Activated CD4-positive, alpha-beta memory T cell treated with anti-CD3 and anti-CD28 coated beads, Interleukin-2, amount 10 ng/mL, durations not matched to agents 7 days and 5 days (primary cell): ENCODE data around the gene GRK1. TPM values are rescaled to one million over a fixed set of nuclear protein-coding genes. Genes with fewer than 3 reads are reported as not detected.

Source experiments
- CTCF ChIA-PET: fragments of 350-600 bp; sonication (Branson Sonifier 250); formaldehyde crosslinking; loops from one replicate; lab custom pipeline; 2021; ENCODE audit warnings: antibody characterized with exemption, inconsistent platforms; lab: Charles Lee
- POLR2A ChIA-PET: fragments of 350-600 bp; sonication (Branson Sonifier 250); formaldehyde crosslinking; loops from one replicate; lab custom pipeline; 2021; ENCODE audit warnings: antibody characterized with exemption; lab: Charles Lee
- DNase-seq: peaks from one replicate; pipeline ENCODE4 v3.0.0-alpha.2; 2020
- H3K27ac Mint-ChIP-seq: one replicate; pipeline ENCODE4 v1.8.0; 2021; ENCODE audit warnings: mild to moderate bottlenecking, mixed read lengths
- H3K27me3 Mint-ChIP-seq: one replicate; pipeline ENCODE4 v1.8.0; 2021; ENCODE audit warnings: mixed read lengths
- H3K36me3 Mint-ChIP-seq: one replicate; pipeline ENCODE4 v1.8.0; 2021; ENCODE audit warnings: low read depth, mixed read lengths
- H3K4me1 Mint-ChIP-seq: one replicate; pipeline ENCODE4 v1.8.0; 2021; ENCODE audit warnings: mixed read lengths
- H3K4me3 Mint-ChIP-seq: one replicate; pipeline ENCODE4 v1.8.0; 2021; ENCODE audit warnings: mild to moderate bottlenecking, mixed read lengths
- H3K9me3 Mint-ChIP-seq: one replicate; pipeline ENCODE4 v1.8.0; 2021; ENCODE audit warnings: mixed read lengths
- total RNA-seq, 2 experiments: library from RNA; stranded (reverse); gene quantifications; one replicate each; pipeline ENCODE4 v1.2.3, GENCODE V29; 2021

Gene GRK1
- total RNA-seq, 2 experiments from 2014 or later, result not detected

DNA sequence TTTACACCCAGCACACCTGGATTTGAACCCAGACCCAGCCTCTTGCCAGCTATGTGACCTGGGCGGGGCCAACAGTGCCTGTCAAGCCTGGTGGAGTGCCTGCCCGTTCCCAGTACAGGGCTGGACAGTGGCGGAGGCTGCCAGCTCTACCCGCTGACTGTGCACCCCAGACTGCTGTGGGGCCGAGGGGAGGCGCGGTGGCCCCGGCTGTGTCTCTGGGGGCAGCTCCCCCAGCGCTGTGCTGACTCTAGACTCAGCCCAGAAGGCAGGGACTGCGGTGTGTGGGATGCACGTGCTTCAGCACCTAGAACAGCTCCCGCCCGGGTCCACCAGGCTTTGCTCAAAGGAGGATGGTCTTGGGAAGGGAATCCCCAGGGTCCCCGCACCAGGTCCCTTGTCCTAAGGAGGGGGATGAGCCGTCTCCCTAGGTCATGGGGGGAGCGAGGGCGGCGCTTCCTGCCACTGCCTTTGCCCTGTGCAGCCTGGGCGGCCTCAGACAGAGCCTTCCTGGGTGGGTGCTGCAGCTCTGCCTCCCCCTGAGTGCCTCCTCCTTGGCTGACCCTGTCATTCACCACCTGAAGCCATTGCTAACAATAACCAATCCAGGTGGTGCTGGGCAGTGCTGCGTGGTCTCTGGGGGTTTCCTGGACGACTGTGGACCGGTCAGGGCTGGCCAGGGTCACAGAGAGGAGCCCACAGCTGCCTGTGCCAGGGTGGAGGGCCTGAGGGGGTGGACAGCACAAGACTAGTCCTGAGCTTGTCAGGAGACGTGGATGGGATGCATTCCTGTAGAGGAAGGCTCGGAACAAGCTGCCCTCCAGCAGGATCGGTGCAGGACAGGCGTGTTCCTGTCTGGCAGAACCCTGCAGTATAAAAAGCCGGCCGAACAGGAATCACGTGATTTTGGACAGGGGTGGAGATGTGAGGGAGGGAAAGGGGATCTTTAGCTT, 110.6 kb downstream of the GRK1 start:
- Mint-ChIP-seq H3K27me3 (peaks cover 14% of the 10 kb centered on the region), H3K9me3 (peaks cover 2% of the 10 kb centered on the region), H3K27ac (no peak overlapping the region), H3K36me3 (no peaks in the 10 kb centered on the region), H3K4me3 (no peak overlapping the region), H3K4me1 (peaks cover 2% of the 10 kb centered on the region)
- ChIA-PET CTCF (no interaction called here), POLR2A (no interaction called here)
- no peak for DNase-seq

DNA sequence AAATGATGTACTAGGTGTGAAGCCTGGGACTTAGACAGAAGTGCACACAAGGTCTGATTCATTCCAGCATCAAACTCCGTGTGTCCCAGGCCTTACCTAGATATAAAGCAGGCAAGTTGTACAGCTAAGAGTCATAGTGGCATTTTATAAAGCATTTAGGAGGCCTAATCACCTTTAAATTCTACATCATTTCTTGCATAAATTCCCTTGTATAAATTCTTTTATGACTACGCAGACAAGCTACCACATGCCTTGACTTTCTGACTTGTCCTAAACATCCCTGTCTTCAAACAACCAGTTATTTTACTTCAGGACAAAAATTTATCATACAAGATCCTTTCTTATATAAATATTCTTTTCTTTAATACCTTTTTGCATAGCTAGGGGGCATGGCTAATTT, 114.6 kb downstream of the GRK1 start:
- Mint-ChIP-seq H3K27ac (no peak overlapping the region), H3K27me3 (peaks cover 32% of the 10 kb centered on the region), H3K36me3 (no peaks in the 10 kb centered on the region), H3K9me3 (no peaks in the 10 kb centered on the region), H3K4me3 (no peak overlapping the region), H3K4me1 (no peaks in the 10 kb centered on the region)
- no peak for DNase-seq
- CTCF ChIA-PET, result no interaction called here
- POLR2A ChIA-PET, result no interaction called here

DNA sequence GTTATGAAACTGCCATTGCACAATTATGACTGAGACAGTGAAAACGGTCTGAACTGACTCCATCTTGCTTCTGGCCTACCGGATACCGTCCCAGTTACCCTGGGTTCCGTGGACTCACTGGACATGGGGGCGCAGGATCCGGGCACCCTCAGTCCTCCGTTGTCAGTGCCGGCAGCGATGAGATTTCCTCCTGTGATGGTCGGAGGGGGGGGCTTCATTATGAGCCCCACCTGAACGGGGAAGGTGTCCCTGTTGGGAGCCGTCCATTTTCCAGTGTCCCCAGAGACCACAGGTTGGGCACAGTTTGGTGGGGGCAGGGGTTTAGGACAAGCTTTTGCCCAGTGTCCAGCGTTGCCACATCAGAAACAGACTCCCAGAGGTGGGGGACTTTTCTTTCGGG, 115.5 kb downstream of the GRK1 start:
- Mint-ChIP-seq H3K4me3 (no peak overlapping the region), H3K36me3 (no peaks in the 10 kb centered on the region), H3K27me3 (peaks cover 32% of the 10 kb centered on the region), H3K27ac (no peak overlapping the region), H3K9me3 (no peaks in the 10 kb centered on the region), H3K4me1 (no peaks in the 10 kb centered on the region)
- POLR2A ChIA-PET, result no interaction called here
- CTCF ChIA-PET, result no interaction called here
- DNase-seq, result no peak

DNA sequence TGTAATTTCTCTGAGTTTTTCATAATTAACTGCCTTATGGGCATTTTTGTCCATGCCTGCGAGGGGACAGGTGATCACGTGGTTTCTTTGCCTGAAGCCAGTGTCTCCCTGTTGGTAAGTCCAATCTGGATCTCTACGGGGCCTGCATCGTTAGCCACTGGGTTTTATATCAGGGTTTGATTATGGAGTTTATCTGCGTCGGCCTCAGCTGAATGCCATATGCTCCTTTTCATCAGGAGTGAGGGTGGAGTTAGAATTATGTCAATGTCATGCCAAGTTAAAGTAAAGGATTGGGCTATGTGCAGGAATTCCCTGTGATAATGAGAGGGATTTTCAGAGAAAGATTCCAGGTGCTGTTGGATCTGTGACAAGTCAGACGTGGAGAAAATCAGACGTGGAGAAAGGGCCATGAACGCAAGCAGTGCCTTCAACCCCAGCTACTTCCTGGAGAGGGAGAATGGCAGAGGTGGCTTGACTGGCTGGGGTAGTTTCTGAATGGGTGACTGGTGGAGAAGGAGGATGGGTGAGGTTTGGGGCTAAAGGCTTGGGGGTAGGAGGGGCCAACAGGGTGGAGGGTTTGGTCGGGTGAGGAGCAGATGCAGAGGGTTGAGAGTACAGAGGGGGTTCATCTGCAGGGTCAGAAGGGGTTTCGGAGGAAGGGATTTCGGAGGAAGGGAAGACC, 116.3 kb downstream of the GRK1 start:
- no peaks in the 10 kb centered on the region for H3K9me3 Mint-ChIP-seq

DNA sequence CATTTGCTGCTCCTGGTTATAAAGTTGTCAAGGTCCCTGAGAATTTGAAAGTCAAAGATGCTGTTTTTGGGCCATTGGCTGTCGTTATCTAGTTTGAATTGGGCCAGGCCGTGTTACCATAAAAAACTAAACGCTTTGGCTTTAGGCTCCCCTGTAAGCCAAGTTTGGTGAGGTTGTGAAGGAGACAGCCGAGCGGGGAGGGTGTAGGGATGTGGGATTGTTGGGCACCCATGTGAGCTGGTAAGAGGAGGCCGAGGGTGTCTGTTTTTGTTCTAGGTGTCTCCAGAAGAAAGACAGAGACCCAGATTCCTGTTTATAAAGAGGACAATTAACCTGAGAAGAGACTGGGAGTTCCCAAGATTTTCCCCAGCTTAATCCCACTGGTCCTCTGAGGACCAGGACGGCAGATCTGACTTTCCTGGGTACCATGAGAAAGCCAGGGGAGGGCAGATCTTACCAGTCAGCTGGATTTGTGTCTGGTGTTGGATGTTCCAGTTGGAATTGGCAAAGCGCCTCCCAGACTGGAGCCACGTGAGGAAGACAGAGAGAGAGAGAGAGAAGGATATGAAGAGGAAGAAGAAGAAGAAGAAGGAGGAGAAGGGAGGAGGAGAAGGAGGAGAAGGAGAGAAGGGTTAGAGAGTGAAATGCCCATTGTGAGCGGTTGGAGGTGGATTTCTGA, 117.1 kb downstream of the GRK1 start:
- no peak overlapping the region for H3K27ac Mint-ChIP-seq
- H3K9me3 Mint-ChIP-seq, result no peaks in the 10 kb centered on the region
- DNase-seq, result no peak
- POLR2A ChIA-PET, result no interaction called here
- CTCF ChIA-PET, result no interaction called here
- H3K27me3 Mint-ChIP-seq, result peaks cover 25% of the 10 kb centered on the region
- no peak overlapping the region for H3K4me3 Mint-ChIP-seq
- no peaks in the 10 kb centered on the region for H3K36me3 Mint-ChIP-seq
- H3K4me1 Mint-ChIP-seq, result no peaks in the 10 kb centered on the region

More for the DNA sequence above, 116.3 kb downstream of the GRK1 start:
- Mint-ChIP-seq H3K4me3 (no peak overlapping the region), H3K27me3 (peaks cover 32% of the 10 kb centered on the region), H3K36me3 (no peaks in the 10 kb centered on the region), H3K27ac (no peak overlapping the region), H3K4me1 (no peaks in the 10 kb centered on the region)
- ChIA-PET POLR2A (no interaction called here), CTCF (no interaction called here)
- DNase-seq, result no peak

DNA sequence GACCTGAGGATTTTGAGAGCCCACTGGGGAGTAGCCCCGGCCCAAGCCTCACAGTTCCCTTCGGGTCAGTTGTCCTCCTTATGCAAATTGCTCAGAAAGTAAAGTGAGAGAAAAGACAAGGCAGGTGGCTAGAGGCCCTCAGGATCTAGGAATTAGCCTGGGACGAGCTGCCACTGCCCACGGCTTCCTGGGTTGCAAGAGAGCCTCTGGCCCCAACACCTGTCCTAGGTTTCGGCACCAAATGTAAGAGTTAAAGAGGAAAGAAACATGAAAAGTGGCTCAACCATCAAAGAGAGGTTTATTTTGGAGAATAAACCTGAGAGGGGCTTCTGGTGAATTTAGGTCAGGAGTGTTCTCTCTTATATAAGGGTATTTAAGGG, 117.6 kb downstream of the GRK1 start:
- H3K36me3 Mint-ChIP-seq, result no peaks in the 10 kb centered on the region
- H3K4me1 Mint-ChIP-seq, result no peaks in the 10 kb centered on the region
- no peak overlapping the region for H3K27ac Mint-ChIP-seq
- CTCF ChIA-PET, result no interaction called here
- no peaks in the 10 kb centered on the region for H3K9me3 Mint-ChIP-seq
- no peak overlapping the region for H3K4me3 Mint-ChIP-seq
- no peak for DNase-seq
- POLR2A ChIA-PET, result no interaction called here
- H3K27me3 Mint-ChIP-seq, result peaks cover 21% of the 10 kb centered on the region

DNA sequence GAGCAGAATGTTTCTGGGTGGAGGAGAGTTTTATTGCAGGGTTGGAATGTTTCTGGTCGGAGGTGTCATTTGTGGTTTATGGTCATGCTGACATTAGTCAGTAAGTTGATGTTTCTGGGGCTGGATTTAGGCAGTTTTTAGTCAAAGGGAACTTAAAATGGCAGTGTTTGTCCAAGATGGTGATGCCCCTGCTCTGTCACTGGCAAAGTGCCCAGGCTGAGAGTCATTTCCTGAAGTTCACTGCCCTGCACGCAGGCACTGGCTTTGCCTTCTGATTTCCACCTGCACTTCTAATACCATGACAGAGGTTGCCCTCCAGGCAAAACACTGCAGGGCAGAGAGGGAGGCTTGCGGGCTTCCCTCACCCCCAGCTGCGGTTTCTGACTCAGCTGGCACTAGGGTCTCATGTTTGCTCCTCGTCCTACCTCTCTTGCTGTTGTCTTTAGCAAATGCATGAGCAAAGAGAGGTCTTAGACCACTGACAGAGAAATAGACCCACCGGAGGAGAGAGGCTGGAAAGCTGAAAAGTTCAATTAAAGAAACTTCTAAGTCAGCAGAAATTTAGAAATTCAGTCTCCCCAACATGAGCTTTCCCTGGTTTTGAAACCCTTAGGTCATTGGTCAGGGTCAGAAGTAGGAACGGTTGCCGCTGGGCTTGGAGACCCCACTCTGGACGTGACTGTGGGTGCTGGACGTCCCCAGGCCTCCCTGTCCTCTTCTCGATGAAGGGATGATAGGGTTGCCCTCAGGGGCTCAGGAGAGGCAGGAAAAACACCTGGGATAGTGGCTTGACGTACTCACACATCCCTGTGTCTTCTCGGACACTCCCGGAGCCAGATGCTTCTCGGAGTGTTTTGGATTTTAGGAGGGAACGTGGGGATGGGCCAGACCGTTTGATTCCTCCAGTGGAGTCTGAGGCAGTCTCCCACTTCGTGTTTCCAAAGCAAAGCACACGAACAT, 118.3 kb downstream of the GRK1 start:
- DNase-seq, result no peak
- Mint-ChIP-seq H3K4me3 (no peak overlapping the region), H3K27me3 (peaks cover 21% of the 10 kb centered on the region), H3K36me3 (no peaks in the 10 kb centered on the region), H3K4me1 (no peaks in the 10 kb centered on the region), H3K9me3 (no peaks in the 10 kb centered on the region), H3K27ac (no peak overlapping the region)
- ChIA-PET POLR2A (no interaction called here), CTCF (no interaction called here)

DNA sequence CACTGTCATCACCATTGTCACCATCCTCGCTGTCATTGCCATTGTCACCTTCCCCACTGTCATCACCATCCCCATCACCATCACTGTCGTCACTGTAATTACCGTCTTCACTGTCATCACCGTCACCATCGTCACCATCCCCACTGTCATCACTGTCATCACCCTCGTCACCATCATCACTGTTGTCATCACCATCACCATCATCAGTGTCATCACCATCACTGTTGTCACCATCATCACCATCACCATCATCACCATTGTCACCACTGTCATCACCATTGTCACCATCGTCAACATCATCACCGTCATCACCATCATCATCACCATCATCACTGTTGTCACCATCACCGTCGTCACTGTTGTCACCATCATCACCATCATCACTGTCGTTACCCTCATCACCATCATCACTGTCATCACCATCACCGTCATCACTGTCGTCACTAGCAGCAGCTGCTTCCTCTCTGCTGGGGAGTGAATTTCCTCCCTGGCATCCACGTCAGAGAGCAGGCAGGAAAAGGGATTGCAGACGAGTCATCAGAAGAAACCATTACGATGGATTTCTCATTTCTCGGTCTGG, 119.3 kb downstream of the GRK1 start:
- Mint-ChIP-seq H3K4me3 (no peak overlapping the region), H3K27ac (no peak overlapping the region), H3K9me3 (no peaks in the 10 kb centered on the region), H3K36me3 (no peaks in the 10 kb centered on the region), H3K4me1 (no peaks in the 10 kb centered on the region), H3K27me3 (peaks cover 19% of the 10 kb centered on the region)
- ChIA-PET POLR2A (no interaction called here), CTCF (no interaction called here)
- no peak for DNase-seq

Other genes starting within 250 kb of the GRK1 start
- gene ADPRHL1, start 213.7 kb upstream of the GRK1 start, total RNA-seq, result under 1 TPM; 0.71 to 0.75 TPM
- 10 to 100 TPM; 17.0 to 17.7 TPM for gene DCUN1D2, start 176.5 kb upstream of the GRK1 start, total RNA-seq
- gene TFDP1, start 82.5 kb upstream of the GRK1 start, total RNA-seq, result 100 to 1,000 TPM; 128 to 130 TPM
- not detected for gene ATP4B, start 9.0 kb upstream of the GRK1 start, total RNA-seq
- under 1 TPM; 0.63 to 0.91 TPM for gene TMEM255B, start 92.0 kb downstream of the GRK1 start, total RNA-seq
- 1 to 10 TPM; 1.3 to 1.8 TPM for gene GAS6, start 196.9 kb downstream of the GRK1 start, total RNA-seq